Astrocyte (in vitro differentiated cells and primary cell): ENCODE results near the gene DOCK10. TPM values are rescaled to one million over a fixed set of nuclear protein-coding genes. Genes with fewer than 3 reads are reported as not detected.

ENCODE experiments used
- DNase-seq: peaks from one replicate; pipeline ENCODE4 v3.0.0-alpha.2; 2010; ENCODE audit warnings: low read depth
- FAIRE-seq: peaks from 2 replicates; lab custom pipeline; 2011; peaks lifted over from hg19 to GRCh38; lab: Jason Lieb, UNC
- H2AFZ ChIP-seq: 2 replicates; pipeline ENCODE4 v1.6.0; 2012; ENCODE audit warnings: low read depth, low read length, inconsistent platforms
- H3K27ac ChIP-seq: 2 replicates; pipeline ENCODE4 v1.5.1; 2011; ENCODE audit warnings: low read depth, low read length, inconsistent platforms
- H3K27me3 ChIP-seq: 2 replicates; pipeline ENCODE4 v1.6.0; 2011; ENCODE audit warnings: low read length, inconsistent platforms; ENCODE audit not compliant: insufficient read depth
- H3K36me3 ChIP-seq: 2 replicates; pipeline ENCODE4 v1.5.1; 2011; ENCODE audit warnings: low read length, inconsistent platforms; ENCODE audit not compliant: insufficient read depth
- H3K4me1 ChIP-seq: 2 replicates; pipeline ENCODE4 v1.5.1; 2011; ENCODE audit warnings: low read length, inconsistent platforms; ENCODE audit not compliant: insufficient read depth
- H3K4me2 ChIP-seq: 2 replicates; pipeline ENCODE4 v1.6.0; 2012; ENCODE audit warnings: low read length, inconsistent platforms
- H3K4me3 ChIP-seq: 2 replicates; pipeline ENCODE4 v1.5.1; 2011; ENCODE audit warnings: low read depth, mild to moderate bottlenecking, low read length, inconsistent platforms; ENCODE audit not compliant: insufficient read depth
- H3K79me2 ChIP-seq: 2 replicates; pipeline ENCODE4 v1.6.0; 2012; ENCODE audit warnings: mild to moderate bottlenecking, low read length, inconsistent platforms; ENCODE audit not compliant: insufficient read depth
- H3K9ac ChIP-seq: 2 replicates; pipeline ENCODE4 v1.6.0; 2012; ENCODE audit warnings: mild to moderate bottlenecking, low read length, inconsistent platforms
- H3K9me3 ChIP-seq: 2 replicates; pipeline ENCODE4 v1.5.1; 2012; ENCODE audit warnings: low read depth, mild to moderate bottlenecking, low read length, inconsistent platforms; ENCODE audit not compliant: insufficient read depth
- H4K20me1 ChIP-seq: 2 replicates; pipeline ENCODE4 v1.6.0; 2012; ENCODE audit warnings: low read length, inconsistent platforms; ENCODE audit not compliant: insufficient read depth
- H3K27ac Mint-ChIP-seq: one replicate; pipeline ENCODE4 v1.8.0; 2021; ENCODE audit warnings: mild to moderate bottlenecking, mixed read lengths; ENCODE audit not compliant: unreplicated experiment
- H3K27me3 Mint-ChIP-seq: one replicate; pipeline ENCODE4 v1.8.0; 2021; ENCODE audit warnings: low read depth, mixed read lengths; ENCODE audit not compliant: unreplicated experiment
- H3K36me3 Mint-ChIP-seq: one replicate; pipeline ENCODE4 v1.8.0; 2021; ENCODE audit warnings: low read depth, mixed read lengths; ENCODE audit not compliant: unreplicated experiment
- H3K4me1 Mint-ChIP-seq: one replicate; pipeline ENCODE4 v1.8.0; 2021; ENCODE audit warnings: low read depth, mixed read lengths; ENCODE audit not compliant: unreplicated experiment
- H3K4me3 Mint-ChIP-seq: one replicate; pipeline ENCODE4 v1.8.0; 2021; ENCODE audit warnings: mild to moderate bottlenecking, moderate library complexity, mixed read lengths; ENCODE audit not compliant: unreplicated experiment
- H3K9me3 Mint-ChIP-seq: one replicate; pipeline ENCODE4 v1.8.0; 2021; ENCODE audit warnings: mild to moderate bottlenecking, mixed read lengths; ENCODE audit not compliant: unreplicated experiment
- EZH2 ChIP-seq: IDR thresholded peaks from 2 replicates; pipeline ENCODE4 v1.6.1; 2012; ENCODE audit warnings: mild to moderate bottlenecking, low read length, inconsistent platforms; ENCODE audit not compliant: insufficient read depth
- total RNA-seq: library from RNA; stranded (reverse); gene quantifications from 2 replicates; pipeline ENCODE4 v1.2.1, GENCODE V29; 2021
- TF ChIP-seq, protein P1 (sequence below): IDR thresholded peaks from 2 replicates; pipeline ENCODE4 v1.5.1; 2011; ENCODE audit warnings: low read depth, mild to moderate bottlenecking, inconsistent platforms, low read length, moderate library complexity; ENCODE audit not compliant: insufficient read depth

Gene DOCK10
- total RNA-seq, 1 donor from 2014 or later = 7.7 TPM

DNA sequence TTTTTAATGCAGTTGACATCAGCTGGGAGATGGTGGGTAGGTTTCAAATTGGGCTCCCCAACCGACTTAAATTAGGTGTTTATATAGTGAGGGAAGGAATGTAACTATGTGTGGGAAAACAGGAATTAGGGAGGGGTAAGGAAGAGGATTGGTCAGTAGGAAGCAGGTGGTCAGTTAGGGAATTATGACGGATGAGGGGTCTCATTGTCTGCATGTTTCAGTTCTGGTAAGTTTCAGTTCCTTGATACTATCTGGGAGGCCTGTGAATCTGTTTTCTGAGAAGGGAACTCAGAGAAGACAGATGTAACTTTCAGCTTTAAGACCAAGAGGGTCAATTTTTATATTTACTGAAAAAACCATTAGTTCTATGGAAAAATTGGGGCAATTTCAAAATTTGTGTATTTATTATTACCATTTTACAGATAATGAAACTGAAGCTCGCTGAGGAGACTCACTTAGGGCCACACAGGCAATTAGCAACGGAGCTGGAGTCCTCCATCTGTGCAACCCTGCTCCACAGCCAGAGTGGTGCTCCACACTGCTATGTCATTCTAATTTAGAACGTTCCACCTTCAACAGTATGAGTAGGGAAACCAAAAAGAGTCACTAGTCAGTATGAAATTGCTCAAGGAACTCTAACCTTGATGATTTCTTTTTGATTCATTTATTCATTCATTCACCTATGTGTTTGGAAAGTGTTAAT, 290.1 kb downstream of the DOCK10 start:
- Histone ChIP-seq H3K36me3 (no peaks in the 10 kb centered on the region), H3K4me1 (no peaks in the 10 kb centered on the region), H3K9me3 (no peaks in the 10 kb centered on the region), H3K79me2 (no peaks in the 10 kb centered on the region), H3K4me3 (no peak overlapping the region), H3K27me3 (no peaks in the 10 kb centered on the region), H3K9ac (no peak overlapping the region), H4K20me1 (no peaks in the 10 kb centered on the region), H3K4me2 (no peak overlapping the region), H3K27ac (no peak overlapping the region), H2AFZ (no peak overlapping the region)
- Mint-ChIP-seq H3K27me3 (no peaks in the 10 kb centered on the region), H3K4me1 (no peaks in the 10 kb centered on the region), H3K9me3 (peaks cover under 1% of the 10 kb centered on the region), H3K36me3 (no peaks in the 10 kb centered on the region), H3K4me3 (no peak overlapping the region), H3K27ac (no peak overlapping the region)
- TF ChIP-seq, protein P1, sequence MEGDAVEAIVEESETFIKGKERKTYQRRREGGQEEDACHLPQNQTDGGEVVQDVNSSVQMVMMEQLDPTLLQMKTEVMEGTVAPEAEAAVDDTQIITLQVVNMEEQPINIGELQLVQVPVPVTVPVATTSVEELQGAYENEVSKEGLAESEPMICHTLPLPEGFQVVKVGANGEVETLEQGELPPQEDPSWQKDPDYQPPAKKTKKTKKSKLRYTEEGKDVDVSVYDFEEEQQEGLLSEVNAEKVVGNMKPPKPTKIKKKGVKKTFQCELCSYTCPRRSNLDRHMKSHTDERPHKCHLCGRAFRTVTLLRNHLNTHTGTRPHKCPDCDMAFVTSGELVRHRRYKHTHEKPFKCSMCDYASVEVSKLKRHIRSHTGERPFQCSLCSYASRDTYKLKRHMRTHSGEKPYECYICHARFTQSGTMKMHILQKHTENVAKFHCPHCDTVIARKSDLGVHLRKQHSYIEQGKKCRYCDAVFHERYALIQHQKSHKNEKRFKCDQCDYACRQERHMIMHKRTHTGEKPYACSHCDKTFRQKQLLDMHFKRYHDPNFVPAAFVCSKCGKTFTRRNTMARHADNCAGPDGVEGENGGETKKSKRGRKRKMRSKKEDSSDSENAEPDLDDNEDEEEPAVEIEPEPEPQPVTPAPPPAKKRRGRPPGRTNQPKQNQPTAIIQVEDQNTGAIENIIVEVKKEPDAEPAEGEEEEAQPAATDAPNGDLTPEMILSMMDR = no peak
- TF ChIP-seq EZH2 = no peak
- DNase-seq = no peak
- FAIRE-seq = no peak

DNA sequence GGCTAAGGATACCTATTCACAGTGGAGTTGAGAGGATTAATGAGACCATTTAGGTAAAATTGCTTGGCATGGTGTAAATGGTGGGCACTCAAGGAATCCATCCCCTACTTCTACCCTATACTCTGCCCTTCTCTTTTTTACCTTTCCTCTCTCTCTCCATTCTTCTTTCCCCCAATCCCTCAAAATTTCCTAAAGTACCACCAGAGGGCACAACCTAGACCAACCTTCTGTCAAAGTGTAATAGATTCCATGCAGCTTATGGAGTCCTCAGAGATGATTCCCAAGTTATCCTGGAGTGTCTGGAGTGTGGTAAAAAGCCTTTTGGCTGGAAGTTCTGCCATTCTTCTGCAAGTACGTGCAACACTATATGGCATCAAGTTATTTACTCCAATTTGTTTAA, 293.1 kb downstream of the DOCK10 start:
- Mint-ChIP-seq H3K36me3 (no peaks in the 10 kb centered on the region), H3K27ac (no peak overlapping the region), H3K4me3 (no peak overlapping the region), H3K27me3 (no peaks in the 10 kb centered on the region), H3K9me3 (no peaks in the 10 kb centered on the region), H3K4me1 (no peaks in the 10 kb centered on the region)
- H3K36me3 ChIP-seq = no peaks in the 10 kb centered on the region
- no peaks in the 10 kb centered on the region for H3K27me3 ChIP-seq
- no peak overlapping the region for H3K27ac ChIP-seq
- H2AFZ ChIP-seq = no peak overlapping the region
- no peaks in the 10 kb centered on the region for H4K20me1 ChIP-seq
- no peaks in the 10 kb centered on the region for H3K79me2 ChIP-seq
- no peaks in the 10 kb centered on the region for H3K9me3 ChIP-seq
- no peaks in the 10 kb centered on the region for H3K4me1 ChIP-seq
- DNase-seq = no peak
- no peak overlapping the region for H3K4me3 ChIP-seq
- no peak overlapping the region for H3K4me2 ChIP-seq
- no peak overlapping the region for H3K9ac ChIP-seq
- FAIRE-seq = no peak
- TF ChIP-seq EZH2 = no peak
- TF ChIP-seq, protein P1 = no peak

DNA sequence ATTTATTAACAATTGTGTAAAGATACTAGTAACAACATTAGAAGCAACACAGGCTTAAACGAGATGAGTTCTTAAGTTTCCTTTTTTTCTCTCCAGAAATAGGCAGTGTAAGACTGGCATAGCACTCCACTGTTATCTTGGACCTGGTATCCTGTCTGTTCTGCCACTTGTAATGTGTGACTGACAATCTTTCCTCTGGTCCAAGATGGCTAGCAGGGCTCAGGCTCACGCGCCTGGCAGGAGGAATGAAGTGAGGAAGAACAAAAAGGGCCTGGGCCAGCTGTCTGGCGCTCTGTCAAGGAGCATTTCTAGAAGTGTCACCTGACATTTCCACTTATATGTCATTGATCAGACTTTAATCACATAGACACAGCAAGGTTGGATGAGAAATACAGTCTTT, 294.5 kb downstream of the DOCK10 start:
- Histone ChIP-seq H3K79me2 (no peaks in the 10 kb centered on the region), H3K27me3 (no peaks in the 10 kb centered on the region), H3K4me2 (no peak overlapping the region), H3K9ac (no peak overlapping the region), H2AFZ (no peak overlapping the region), H4K20me1 (no peaks in the 10 kb centered on the region), H3K36me3 (no peaks in the 10 kb centered on the region), H3K9me3 (no peaks in the 10 kb centered on the region), H3K4me3 (no peak overlapping the region), H3K27ac (no peak overlapping the region), H3K4me1 (no peaks in the 10 kb centered on the region)
- DNase-seq (no peak), FAIRE-seq (no peak)
- Mint-ChIP-seq H3K9me3 (no peaks in the 10 kb centered on the region), H3K27me3 (no peaks in the 10 kb centered on the region), H3K27ac (no peak overlapping the region), H3K36me3 (no peaks in the 10 kb centered on the region), H3K4me3 (no peak overlapping the region), H3K4me1 (no peaks in the 10 kb centered on the region)
- TF ChIP-seq, protein P1 = no peak
